Measurements from ENCODE around the gene GATD1.
"Not testable (repeated sequence)": the region's sequence is repeated elsewhere in the genome, so short reads cannot be mapped to it uniquely, and the experiment has no call there.

Gene GATD1

GRCh38 chr11:761526-762108 lies 15.7 kb downstream of the GATD1 start:
- DNase-seq: no peak

GRCh38 chr11:760236-760635 lies 17.1 kb downstream of the GATD1 start:
- DNase-seq: no peak

- DNase-seq: no peak
Measured at GRCh38 chr11:749731-750130, 27.6 kb downstream of the GATD1 start.

- DNase-seq: no peak
Measured at GRCh38 chr11:748007-748359, 29.3 kb downstream of the GATD1 start.

GRCh38 chr11:747158-748006 lies 29.9 kb downstream of the GATD1 start, which contains the start of gene TALDO1:
TALDO1 (plus strand) TSS chr11:747464; CDS start chr11:747482, 18 bp downstream.
- peak; percentile 90 for DNase-seq

- DNase-seq: no peak
Measured at GRCh38 chr11:746289-747157, 30.8 kb downstream of the GATD1 start.

GRCh38 chr11:745428-745827 lies 31.9 kb downstream of the GATD1 start:
- no peak for DNase-seq

- DNase-seq: no peak
Measured at GRCh38 chr11:742571-743201, 34.6 kb downstream of the GATD1 start.

- DNase-seq: no peak
Measured at GRCh38 chr11:742156-742546, 35.1 kb downstream of the GATD1 start.

- not testable (repeated sequence) for DNase-seq
Measured at GRCh38 chr11:737899-738298, 39.4 kb downstream of the GATD1 start.

- no peak for DNase-seq
Measured at GRCh38 chr11:737366-737765, 39.9 kb downstream of the GATD1 start.

- DNase-seq: not testable (repeated sequence)
Measured at GRCh38 chr11:734541-734940, 42.7 kb downstream of the GATD1 start.

GRCh38 chr11:733072-733471 lies 44.2 kb downstream of the GATD1 start:
- DNase-seq: no peak

GRCh38 chr11:729492-730074 lies 47.7 kb downstream of the GATD1 start:
- no peak for DNase-seq

- no peak for DNase-seq
Measured at GRCh38 chr11:728901-729491, 48.3 kb downstream of the GATD1 start.

GRCh38 chr11:727859-728748 lies 49.2 kb downstream of the GATD1 start:
- DNase-seq: peak; percentile 65

- DNase-seq: no peak
Measured at GRCh38 chr11:727281-727701, 50.0 kb downstream of the GATD1 start.

- DNase-seq: no peak
Measured at GRCh38 chr11:726278-727220, 50.7 kb downstream of the GATD1 start.

- DNase-seq: no peak
Measured at GRCh38 chr11:725624-726202, 51.6 kb downstream of the GATD1 start.

Data from NCI-H1436 (cell line).